ENCODE results near the gene VAT1L. TPM values are rescaled to one million over a fixed set of nuclear protein-coding genes. Genes with fewer than 3 reads are reported as not detected.

The VAT1L gene
- total RNA-seq, 1 experiment from 2014 or later: 33.8 TPM

- Mint-ChIP-seq H3K4me3 (no peak overlapping the region), H3K36me3 (ENCODE audit: insufficient read depth in 1 of 3, low read depth in 3 of 3) (peaks cover 32 to 36% (median 33%) of the 10 kb centered on the region in 3 experiments), H3K4me1 (peaks cover 11 to 22% of the 10 kb centered on the region in 2 experiments), H3K9me3 (peaks cover 14 to 21% of the 10 kb centered on the region in 2 experiments), H3K27me3 (ENCODE audit: low read depth) (no peaks in the 10 kb centered on the region; the same call in 1 of the 2 replicates), H3K27ac (no peak overlapping the region)
- no peak for TF ChIP-seq CTCF (conservative IDR thresholded peaks at IDR 0.05)
- Histone ChIP-seq H4K91ac (ENCODE audit: insufficient read length, low read depth, low read length) (no peak overlapping the region), H3K4me2 (ENCODE audit: insufficient read depth, insufficient read length, low read length) (no peak overlapping the region), H3K9me3 (ENCODE audit: control insufficient read depth, low read depth, low read length) (no peaks in the 10 kb centered on the region), H2AFZ (ENCODE audit: low read length) (no peak overlapping the region), H3K18ac (ENCODE audit: insufficient read length, low read depth, low read length) (no peak overlapping the region), H3K14ac (ENCODE audit: insufficient read depth, low read length) (no peak overlapping the region), H2BK15ac (ENCODE audit: low read depth, low read length) (no peak overlapping the region), H3K4me1 (ENCODE audit: insufficient read depth, low read length) (0 out of 2 replicates have a peak, but pooled peaks cover 2% of the 10 kb centered on the region), H4K20me1 (ENCODE audit: control insufficient read depth, insufficient read depth, insufficient read length) (no peaks in the 10 kb centered on the region), H3K27ac (ENCODE audit: insufficient read length, low read depth, low read length) (no peak overlapping the region), H3K23ac (ENCODE audit: insufficient read length, low read depth, low read length) (no peak overlapping the region), H3K23me2 (ENCODE audit: insufficient read length, low read depth, low read length, poor library complexity, severe bottlenecking) (no peaks in the 10 kb centered on the region), H2BK12ac (ENCODE audit: insufficient read length, low read depth, low read length) (no peak overlapping the region), H3K56ac (ENCODE audit: insufficient read length, low read depth, low read length) (no peak overlapping the region), H3K27me3 (ENCODE audit: insufficient read depth, low read length) (no peaks in the 10 kb centered on the region), H3K79me1 (ENCODE audit: insufficient read depth, low read depth, low read length, poor library complexity, severe bottlenecking) (no peaks in the 10 kb centered on the region), H2BK5ac (ENCODE audit: insufficient read length, low read length) (no peak overlapping the region), H3T11ph (ENCODE audit: low read length) (no peak overlapping the region), H3K79me2 (ENCODE audit: insufficient read depth, low read length) (no peaks in the 10 kb centered on the region), H4K5ac (ENCODE audit: insufficient read length, low read depth, low read length) (no peak overlapping the region), H3K4ac (ENCODE audit: low read depth, low read length) (no peak overlapping the region), H2BK120ac (ENCODE audit: low read depth, low read length, poor library complexity, severe bottlenecking) (no peak overlapping the region), H2BK20ac (ENCODE audit: low read depth, low read length, poor library complexity, severe bottlenecking) (no peak overlapping the region), H4K8ac (replicated peaks; ENCODE audit: insufficient read length, low read depth, low read length) (no peak overlapping the region), H3K9ac (ENCODE audit: extremely low read depth, insufficient read length, low read length) (no peak overlapping the region), H2AK5ac (ENCODE audit: insufficient read length, low read length) (no peak overlapping the region)
- no peak for DNase-seq
- no CpG with 5 or more reads among the region's 1 CpG for WGBS (ENCODE audit: extremely low coverage, insufficient read length, low lambda C conversion rate)
Measured at GRCh38 chr16:77939968-77940367, 151.6 kb downstream of the VAT1L start.

Data from H9 (cell line).